Epithelial cell of esophagus (primary cell): Measurements from ENCODE around the gene RNF220.

Experiments used
- DNase-seq: peaks from one replicate; pipeline ENCODE4 v3.0.0; 2010; ENCODE audit warnings: low read depth
- H3K4me3 ChIP-seq: 2 replicates; pipeline ENCODE4 v1.5.1; 2011; ENCODE audit warnings: mild to moderate bottlenecking, low read length, control low read depth
- CTCF ChIP-seq: IDR thresholded peaks from 2 replicates; pipeline ENCODE4 v1.5.1; 2011; ENCODE audit warnings: low read depth, mild to moderate bottlenecking, low read length, control low read depth, inconsistent platforms; ENCODE audit not compliant: insufficient read depth; ENCODE audit errors: missing control alignments

RNF220 gene

GRCh38 chr1:44454704-44455103 is 49.6 kb downstream of the RNF220 start:
- no peak overlapping the region for H3K4me3 ChIP-seq
- no peak for DNase-seq
- TF ChIP-seq CTCF: no peak

- H3K4me3 ChIP-seq: no peak overlapping the region
- TF ChIP-seq CTCF: no peak
- DNase-seq: no peak
Measured at GRCh38 chr1:44460107-44460882, 55.2 kb downstream of the RNF220 start.

GRCh38 chr1:44464361-44464760 is 59.3 kb downstream of the RNF220 start:
- no peak for TF ChIP-seq CTCF
- DNase-seq: no peak

GRCh38 chr1:44467566-44467965 is 62.5 kb downstream of the RNF220 start:
- no peak for DNase-seq
- no peak overlapping the region for H3K4me3 ChIP-seq
- TF ChIP-seq CTCF: no peak

More at GRCh38 chr1:44464361-44464760, 59.3 kb downstream of the RNF220 start:
- H3K4me3 ChIP-seq: no peak overlapping the region

GRCh38 chr1:44471911-44472453 is 66.9 kb downstream of the RNF220 start:
- H3K4me3 ChIP-seq: no peak overlapping the region
- no peak for TF ChIP-seq CTCF
- DNase-seq: no peak

- no peak for TF ChIP-seq CTCF
- no peak for DNase-seq
- no peak overlapping the region for H3K4me3 ChIP-seq
Measured at GRCh38 chr1:44472620-44473525, 67.8 kb downstream of the RNF220 start.
